OCI-LY3 (cell line): ENCODE measurements around the gene SEL1L2.

ENCODE experiments used
- H2AFZ ChIP-seq: fragments of 200-600, 300-600 bp; shearing (Covaris generic); 2 replicates; pipeline ENCODE4 v1.6.0; 2014; ENCODE audit warnings: antibody characterized with exemption, low read depth, low read length
- H3K27ac ChIP-seq: fragments of 200-600, 300-600 bp; sonication (generic); 2 replicates; pipeline ENCODE4 v1.5.1; 2014; ENCODE audit warnings: mild to moderate bottlenecking, low read length, moderate library complexity, mixed read lengths
- H3K27me3 ChIP-seq: fragments of 200-600, 300-600 bp; sonication (generic); 2 replicates; pipeline ENCODE4 v1.6.1; 2014; ENCODE audit warnings: low read depth, low read length, mixed read lengths
- H3K36me3 ChIP-seq: fragments of 200-600, 300-600 bp; sonication (generic); replicated peaks from 2 replicates; pipeline ENCODE3; 2014; ENCODE audit warnings: low read depth, low read length, mixed read lengths
- H3K4me1 ChIP-seq: fragments of 300-600, 200-600 bp; sonication (generic); 2 replicates; pipeline ENCODE4 v1.6.1; 2014; ENCODE audit warnings: low read length, mixed read lengths
- H3K4me2 ChIP-seq: fragments of 200-600, 300-600 bp; sonication (generic); 2 replicates; pipeline ENCODE4 v1.6.1; 2014; ENCODE audit warnings: low read length, mixed read lengths
- H3K4me3 ChIP-seq: fragments of 300-600, 200-600 bp; sonication (generic); 2 replicates; pipeline ENCODE4 v1.5.1; 2014; ENCODE audit warnings: antibody characterized with exemption, mild to moderate bottlenecking, low read length, moderate library complexity
- H3K79me2 ChIP-seq: fragments of 300-600, 200-600 bp; shearing (Covaris generic); 2 replicates; pipeline ENCODE4 v1.6.1; 2014; ENCODE audit warnings: mild to moderate bottlenecking, low read length, mixed read lengths
- H3K9ac ChIP-seq: fragments of 300-600, 200-600 bp; shearing (Covaris generic); 2 replicates; pipeline ENCODE4 v1.6.0; 2014; ENCODE audit warnings: mild to moderate bottlenecking, low read length, moderate library complexity
- H3K9me3 ChIP-seq: fragments of 200-600, 300-600 bp; shearing (Covaris generic); 2 replicates; pipeline ENCODE4 v1.6.1; 2014; ENCODE audit warnings: low read length, mixed read lengths; ENCODE audit not compliant: insufficient read depth
- H4K20me1 ChIP-seq: fragments of 200-600, 300-600 bp; sonication (generic); 2 replicates; pipeline ENCODE4 v1.6.1; 2016; ENCODE audit warnings: low read length, mixed read lengths; ENCODE audit not compliant: insufficient read depth
- EZH2phosphoT487 ChIP-seq: fragments of 200-600 bp; shearing (Covaris generic); IDR thresholded peaks from 2 replicates; pipeline ENCODE4 v1.6.1; 2018; ENCODE audit warnings: antibody characterized with exemption, mixed run types, low read depth
- TF ChIP-seq, protein P1 (sequence below): fragments of 200-600, 300-600 bp; sonication (generic); IDR thresholded peaks from 2 replicates; pipeline ENCODE4 v1.5.1; 2014; ENCODE audit warnings: antibody characterized with exemption, low read length, low read depth

The SEL1L2 gene

DNA sequence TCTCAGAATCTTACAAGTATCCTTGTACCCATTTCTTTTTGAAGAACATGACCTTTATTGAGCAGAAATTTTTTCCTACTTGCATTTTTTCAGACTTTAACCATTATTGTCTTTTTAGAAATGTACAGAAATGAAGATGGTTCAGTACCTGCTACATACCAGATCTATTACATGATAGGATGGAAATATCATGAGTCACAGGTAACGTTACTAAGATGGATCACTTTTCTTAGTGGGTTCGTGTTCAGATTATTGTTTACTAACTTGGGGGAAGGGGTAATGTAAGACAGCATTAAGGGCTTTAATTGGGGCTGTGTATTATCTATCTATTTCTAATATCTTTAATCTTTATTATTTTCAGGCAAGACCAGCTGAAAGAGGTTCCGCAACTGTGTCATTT lies 173.7 kb downstream of the SEL1L2 start:
- Histone ChIP-seq H3K36me3 (peaks cover 50% of the 10 kb centered on the region), H3K9ac (no peak overlapping the region), H3K4me3 (no peak overlapping the region), H3K79me2 (no peaks in the 10 kb centered on the region), H3K4me2 (no peak overlapping the region), H3K27me3 (no peaks in the 10 kb centered on the region), H3K27ac (no peak overlapping the region), H4K20me1 (no peaks in the 10 kb centered on the region), H2AFZ (no peak overlapping the region), H3K4me1 (no peaks in the 10 kb centered on the region), H3K9me3 (no peaks in the 10 kb centered on the region)
- TF ChIP-seq, protein P1, sequence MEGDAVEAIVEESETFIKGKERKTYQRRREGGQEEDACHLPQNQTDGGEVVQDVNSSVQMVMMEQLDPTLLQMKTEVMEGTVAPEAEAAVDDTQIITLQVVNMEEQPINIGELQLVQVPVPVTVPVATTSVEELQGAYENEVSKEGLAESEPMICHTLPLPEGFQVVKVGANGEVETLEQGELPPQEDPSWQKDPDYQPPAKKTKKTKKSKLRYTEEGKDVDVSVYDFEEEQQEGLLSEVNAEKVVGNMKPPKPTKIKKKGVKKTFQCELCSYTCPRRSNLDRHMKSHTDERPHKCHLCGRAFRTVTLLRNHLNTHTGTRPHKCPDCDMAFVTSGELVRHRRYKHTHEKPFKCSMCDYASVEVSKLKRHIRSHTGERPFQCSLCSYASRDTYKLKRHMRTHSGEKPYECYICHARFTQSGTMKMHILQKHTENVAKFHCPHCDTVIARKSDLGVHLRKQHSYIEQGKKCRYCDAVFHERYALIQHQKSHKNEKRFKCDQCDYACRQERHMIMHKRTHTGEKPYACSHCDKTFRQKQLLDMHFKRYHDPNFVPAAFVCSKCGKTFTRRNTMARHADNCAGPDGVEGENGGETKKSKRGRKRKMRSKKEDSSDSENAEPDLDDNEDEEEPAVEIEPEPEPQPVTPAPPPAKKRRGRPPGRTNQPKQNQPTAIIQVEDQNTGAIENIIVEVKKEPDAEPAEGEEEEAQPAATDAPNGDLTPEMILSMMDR, result no peak

- H3K36me3 ChIP-seq, result peaks cover 69% of the 10 kb centered on the region
- H3K9ac ChIP-seq, result no peak overlapping the region
- H3K9me3 ChIP-seq, result no peaks in the 10 kb centered on the region
- no peak overlapping the region for H2AFZ ChIP-seq
- H3K27me3 ChIP-seq, result no peaks in the 10 kb centered on the region
- no peak overlapping the region for H3K27ac ChIP-seq
- H3K4me3 ChIP-seq, result no peak overlapping the region
- H3K4me2 ChIP-seq, result no peak overlapping the region
- no peaks in the 10 kb centered on the region for H3K4me1 ChIP-seq
- H3K79me2 ChIP-seq, result no peaks in the 10 kb centered on the region
- no peaks in the 10 kb centered on the region for H4K20me1 ChIP-seq
- TF ChIP-seq, protein P1, result no peak
- no peak for TF ChIP-seq EZH2phosphoT487
Observed at GRCh38 chr20:13814672-13815071, 175.7 kb downstream of the SEL1L2 start.

DNA sequence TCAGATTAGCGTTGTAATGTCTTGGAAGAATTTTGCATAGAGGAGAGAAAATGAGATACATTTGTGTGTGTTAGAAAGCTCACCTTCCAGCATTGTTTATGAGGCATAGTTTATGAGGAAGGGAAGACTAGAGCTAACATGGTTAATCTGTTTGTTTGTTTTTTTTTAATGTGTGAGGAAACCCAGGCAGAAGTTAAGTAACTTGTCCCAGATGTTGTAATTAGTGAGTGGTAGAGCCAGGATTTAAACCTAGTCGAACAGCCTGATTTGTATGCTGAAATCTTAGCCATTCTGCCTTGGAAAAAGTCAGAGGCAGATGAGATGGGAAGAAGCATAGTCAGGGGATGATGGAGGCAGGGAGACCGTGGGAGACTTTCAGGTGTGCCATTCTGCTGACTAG lies 176.5 kb downstream of the SEL1L2 start:
- H3K4me2 ChIP-seq, result no peak overlapping the region
- no peaks in the 10 kb centered on the region for H3K27me3 ChIP-seq
- H2AFZ ChIP-seq, result no peak overlapping the region
- H3K79me2 ChIP-seq, result no peaks in the 10 kb centered on the region
- H3K27ac ChIP-seq, result no peak overlapping the region
- H3K36me3 ChIP-seq, result peaks cover 75% of the 10 kb centered on the region
- no peak for TF ChIP-seq EZH2phosphoT487
- TF ChIP-seq, protein P1, result no peak
- no peak overlapping the region for H3K4me3 ChIP-seq
- no peak overlapping the region for H3K9ac ChIP-seq
- H3K9me3 ChIP-seq, result no peaks in the 10 kb centered on the region
- no peaks in the 10 kb centered on the region for H3K4me1 ChIP-seq
- no peaks in the 10 kb centered on the region for H4K20me1 ChIP-seq

DNA sequence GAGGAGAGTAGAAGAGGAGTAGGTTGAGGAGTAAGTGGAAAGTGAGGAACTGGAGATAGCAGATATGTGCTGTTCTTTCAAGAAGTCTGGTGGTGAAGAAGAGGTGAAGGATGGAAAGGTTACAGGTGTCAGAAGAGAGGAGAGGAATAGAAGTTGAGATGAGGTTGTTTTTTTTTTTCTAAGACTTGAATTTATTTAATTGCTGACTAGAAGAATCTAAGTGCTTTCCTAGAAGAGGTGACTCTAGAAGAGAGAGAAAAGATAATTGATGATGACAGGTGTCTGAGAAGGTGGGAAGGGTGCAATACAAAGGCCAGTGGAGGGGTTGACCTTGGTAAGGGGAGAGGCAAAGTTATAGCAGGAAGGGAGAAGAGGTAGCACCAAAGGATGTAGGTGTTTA lies 180.0 kb downstream of the SEL1L2 start:
- Histone ChIP-seq H3K9me3 (no peaks in the 10 kb centered on the region), H3K27me3 (no peaks in the 10 kb centered on the region), H2AFZ (no peak overlapping the region), H3K27ac (no peak overlapping the region), H3K4me3 (no peak overlapping the region), H3K4me2 (no peak overlapping the region), H3K79me2 (no peaks in the 10 kb centered on the region), H3K4me1 (no peaks in the 10 kb centered on the region), H3K9ac (no peak overlapping the region), H4K20me1 (no peaks in the 10 kb centered on the region), H3K36me3 (peaks cover 67% of the 10 kb centered on the region)
- TF ChIP-seq, protein P1, result no peak
- no peak for TF ChIP-seq EZH2phosphoT487
